GM23338 (cell line): ENCODE data around the gene PLA2G2E.

Experiments
- CREB1 ChIP-seq: fragments of 250-450 bp; sonication (Bioruptor Pico); IDR thresholded peaks from 2 replicates; pipeline ENCODE4 v1.5.0; 2020; ENCODE audit warnings: low read depth, mild to moderate bottlenecking, moderate library complexity
- CTCF ChIP-seq, 2 experiments: fragments of 200-600 bp in 1 of 2; sonication (generic) in 1 of 2; conservative IDR thresholded peaks; 2 replicates each; pipeline versions ENCODE4 v1.5.1 to v1.6.1; 2016 to 2017; ENCODE audit warnings: antibody characterized with exemption in 2 of 2, low read depth in 2 of 2, mild to moderate bottlenecking in 2 of 2, moderate library complexity in 1 of 2
- EZH2 ChIP-seq: fragments of 200-600 bp; sonication (generic); IDR thresholded peaks from one replicate; pipeline ENCODE4 v1.8.0; 2017; ENCODE audit warnings: antibody characterized with exemption, mild to moderate bottlenecking, low read depth; ENCODE audit not compliant: unreplicated experiment

GRCh38 chr1:19940486-19941205 is 17.2 kb upstream of the PLA2G2E start:
- TF ChIP-seq CREB1 (CRISPR knock-in tag) (no peak), CTCF (conservative IDR thresholded peaks at IDR 0.05; ENCODE audit: low read depth in 2 of 2) (no peak), EZH2 (no peak)
